HS-27A (cell line): ENCODE data around the gene IL12RB1.
"Not testable (repeated sequence)": the region's sequence is repeated elsewhere in the genome, so short reads cannot be mapped to it uniquely, and the experiment has no call there.

Experiments used
- DNase-seq: peaks from one replicate; pipeline ENCODE4 v3.0.0-alpha.2; 2012; ENCODE audit warnings: low read depth, missing footprints

Gene IL12RB1

GRCh38 chr19:18110609-18111232 is 24.0 kb upstream of the IL12RB1 start:
- DNase-seq = no peak

GRCh38 chr19:18109733-18110608 is 23.2 kb upstream of the IL12RB1 start:
- no peak for DNase-seq

DNA sequence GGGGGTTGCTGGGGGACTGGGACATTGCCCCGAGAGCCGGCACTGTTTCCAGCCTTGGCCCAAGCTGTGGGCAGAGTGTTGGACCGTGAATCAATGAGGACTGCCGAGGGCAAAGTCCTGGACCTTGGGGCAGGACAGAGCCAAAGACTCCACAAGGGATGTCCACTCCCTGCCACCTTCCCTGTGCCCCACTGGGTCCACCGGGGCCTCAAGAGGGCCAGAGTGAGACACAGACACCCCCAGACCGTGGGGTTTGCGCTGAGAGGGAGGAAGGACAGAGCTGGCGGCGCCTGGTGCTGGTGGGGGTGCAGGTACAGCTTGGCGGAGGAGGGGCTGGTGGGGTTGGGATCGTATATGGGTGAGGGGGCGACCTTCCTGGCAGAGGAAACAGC is 22.6 kb upstream of the IL12RB1 start:
- no peak for DNase-seq

- DNase-seq = no peak
These were observed 22.2 kb upstream of the IL12RB1 start for GRCh38 chr19:18108897-18109296.

DNA sequence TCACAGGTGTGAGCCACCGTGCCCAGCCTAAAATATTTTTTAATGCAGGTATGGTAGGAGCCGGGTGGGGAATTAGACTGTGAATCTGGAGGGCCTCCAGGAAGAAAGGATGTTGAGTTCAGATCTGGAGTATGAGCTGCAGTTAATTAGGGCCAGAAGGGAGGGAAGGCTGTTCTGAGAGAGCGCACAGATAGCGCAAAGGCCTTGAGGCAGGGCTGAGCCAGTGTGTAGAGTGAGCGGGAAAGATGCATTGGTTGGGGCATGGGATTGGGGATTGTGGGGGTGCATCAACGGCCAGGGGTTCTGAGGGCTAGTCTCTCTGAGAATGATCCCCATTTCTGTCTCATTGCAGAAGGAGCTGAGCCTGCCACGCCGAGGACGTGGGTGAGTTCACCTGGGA is 20.5 kb upstream of the IL12RB1 start:
- DNase-seq = no peak

- DNase-seq = not testable (repeated sequence)
These were observed 18.5 kb upstream of the IL12RB1 start for GRCh38 chr19:18105259-18105658.

GRCh38 chr19:18104793-18105131 is 18.0 kb upstream of the IL12RB1 start:
- DNase-seq = no peak

GRCh38 chr19:18102916-18103542 is 16.3 kb upstream of the IL12RB1 start:
- no peak for DNase-seq

DNA sequence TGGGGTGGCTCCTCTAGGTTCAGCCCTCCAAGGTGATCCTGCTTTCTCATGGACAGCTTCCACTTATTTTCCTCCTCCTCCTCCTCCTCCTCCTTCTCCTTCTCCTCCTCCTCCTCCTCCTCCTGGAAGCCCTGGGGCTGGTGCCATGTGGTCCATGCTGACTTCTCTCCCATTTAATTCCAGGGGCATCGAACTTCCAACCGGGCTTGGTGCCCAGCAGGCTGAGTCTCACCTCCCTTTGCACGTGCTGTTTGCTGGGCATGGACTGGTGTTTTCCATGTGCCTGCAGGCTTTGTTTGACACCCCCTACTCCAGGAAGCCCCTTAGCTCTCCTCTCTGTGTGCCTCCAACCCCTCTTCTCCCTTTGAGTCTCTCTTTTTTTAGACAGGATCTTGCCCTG is 14.5 kb upstream of the IL12RB1 start:
- DNase-seq = no peak

GRCh38 chr19:18100710-18101109 is 14.0 kb upstream of the IL12RB1 start:
- DNase-seq = no peak

DNA sequence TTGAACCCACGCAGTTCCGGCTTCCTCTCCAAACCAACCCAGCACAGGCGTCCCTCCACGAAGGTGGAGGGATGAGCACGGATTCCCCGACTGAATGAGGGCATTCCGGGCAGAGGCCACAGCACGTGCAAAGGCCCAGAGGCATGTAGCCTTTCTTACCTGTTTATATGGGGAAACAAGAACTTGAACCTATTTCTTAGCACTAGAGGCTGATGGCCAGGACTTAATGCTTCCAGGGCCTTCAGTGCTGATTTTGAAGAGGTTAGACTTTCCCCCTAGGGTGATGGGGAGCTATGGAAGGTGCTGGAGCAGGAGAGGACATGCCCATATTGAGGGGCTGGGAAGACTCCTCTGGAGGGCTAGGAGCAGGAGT is 12.9 kb upstream of the IL12RB1 start:
- DNase-seq = no peak

GRCh38 chr19:18098891-18099622 is 12.3 kb upstream of the IL12RB1 start:
- DNase-seq = no peak

GRCh38 chr19:18097993-18098890 is 11.5 kb upstream of the IL12RB1 start:
- no peak for DNase-seq

GRCh38 chr19:18097217-18097992 is 10.7 kb upstream of the IL12RB1 start, which contains the start of gene MAST3:
Gene MAST3 (plus strand): TSS chr19:18097778. CDS start chr19:18097793, 15 bp downstream.
- DNase-seq = no peak

GRCh38 chr19:18096258-18096657 is 9.5 kb upstream of the IL12RB1 start:
- DNase-seq = no peak

DNA sequence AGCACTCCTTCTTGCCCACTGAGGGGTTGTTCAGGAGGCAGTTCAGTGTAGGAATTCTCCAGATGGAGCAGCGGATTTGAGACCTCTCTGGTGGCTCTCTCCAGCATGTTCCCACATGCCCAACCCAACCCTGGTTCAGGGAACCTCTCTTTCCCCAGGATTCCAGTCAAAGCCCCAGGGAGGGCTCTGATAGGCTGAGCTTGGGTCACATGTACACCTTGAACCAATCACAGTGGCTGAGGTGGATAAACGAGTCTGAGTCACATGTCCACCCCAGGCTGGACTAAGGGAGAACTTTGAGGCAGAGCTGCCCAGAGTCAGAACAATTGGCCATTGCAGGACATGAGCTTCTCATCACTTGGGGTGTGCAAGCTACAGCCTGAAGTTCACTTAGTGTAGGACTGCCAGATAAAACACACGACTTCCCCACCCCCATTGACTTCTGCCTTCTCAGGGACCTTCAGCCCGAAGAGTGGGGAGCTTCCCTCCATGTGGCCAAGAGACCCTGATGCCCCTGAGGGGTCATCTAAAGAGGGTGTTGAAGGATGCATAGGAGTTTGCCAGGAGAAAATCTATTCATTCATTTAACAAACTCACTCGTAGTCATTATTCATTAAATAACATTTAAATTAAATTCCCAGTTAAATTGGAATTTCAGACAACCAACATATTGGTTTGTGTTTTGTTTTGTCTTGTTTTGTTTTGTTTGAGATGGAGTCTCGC is 6.9 kb upstream of the IL12RB1 start:
- DNase-seq = no peak

- DNase-seq = no peak
These were observed 4.5 kb upstream of the IL12RB1 start for GRCh38 chr19:18091217-18091608.

GRCh38 chr19:18090545-18091216 is 3.9 kb upstream of the IL12RB1 start:
- DNase-seq = no peak

- DNase-seq = no peak
These were observed 3.0 kb upstream of the IL12RB1 start for GRCh38 chr19:18089726-18090125.
